GM12875 (cell line): ENCODE results near the gene GPR33.

Experiments used
- H3K4me3 ChIP-seq: one replicate; pipeline ENCODE4 v1.5.1; 2011; ENCODE audit warnings: low read depth, low read length, control low read depth
- CTCF ChIP-seq: IDR thresholded peaks from 2 replicates; pipeline ENCODE4 v1.5.1; 2011; ENCODE audit warnings: low read depth, mild to moderate bottlenecking, control low read depth, inconsistent platforms, low read length, moderate library complexity, borderline replicate concordance; ENCODE audit not compliant: insufficient read depth

The GPR33 gene

GRCh38 chr14:31487886-31488285, at the start of gene GPR33:
Gene GPR33, minus strand, starts transcription at chr14:31488039. Its CDS starts 4,074 bp downstream, at chr14:31483965.
- no peak for TF ChIP-seq CTCF
- no peak within 1 kb of the TSS for H3K4me3 ChIP-seq

- no peak overlapping the region for H3K4me3 ChIP-seq
- no peak for TF ChIP-seq CTCF
Measured at GRCh38 chr14:31536201-31536960, 48.5 kb upstream of the GPR33 start.

- TF ChIP-seq CTCF: no peak
- no peak overlapping the region for H3K4me3 ChIP-seq
Measured at GRCh38 chr14:31530136-31530535, 42.3 kb upstream of the GPR33 start.

GRCh38 chr14:31529053-31529452, 41.2 kb upstream of the GPR33 start:
- no peak overlapping the region for H3K4me3 ChIP-seq
- no peak for TF ChIP-seq CTCF

- no peak for TF ChIP-seq CTCF
- H3K4me3 ChIP-seq: no peak overlapping the region
Measured at GRCh38 chr14:31527546-31527945, 39.7 kb upstream of the GPR33 start.

- no peak for TF ChIP-seq CTCF
Measured at GRCh38 chr14:31527087-31527486, 39.2 kb upstream of the GPR33 start.

GRCh38 chr14:31510855-31511254, 23.0 kb upstream of the GPR33 start:
- TF ChIP-seq CTCF: no peak
- H3K4me3 ChIP-seq: no peak overlapping the region

More at GRCh38 chr14:31527087-31527486, 39.2 kb upstream of the GPR33 start:
- H3K4me3 ChIP-seq: no peak overlapping the region
